MM.1S (cell line): ENCODE results near the gene RERE.

Source experiments
- CTCF ChIP-seq: fragments of 300-600 bp; sonication (generic); IDR thresholded peaks from 2 replicates; pipeline ENCODE4 v1.5.1; 2016; ENCODE audit warnings: antibody characterized with exemption, low read length, mixed read lengths
- EZH2 ChIP-seq: fragments of 300-600 bp; sonication (generic); optimal IDR thresholded peaks from 2 replicates; pipeline ENCODE3; 2017; ENCODE audit warnings: low read depth, mild to moderate bottlenecking, antibody characterized with exemption, low read length, mixed read lengths
- EZH2phosphoT487 ChIP-seq: fragments of 300-600 bp; sonication (generic); IDR thresholded peaks from 2 replicates; pipeline ENCODE4 v1.6.1; 2018; ENCODE audit warnings: antibody characterized with exemption, low read length

- TF ChIP-seq EZH2 (no peak), CTCF (no peak), EZH2phosphoT487 (no peak)
Measured at GRCh38 chr1:8415526-8416278, 401.7 kb downstream of the RERE start.
